GM19193 (cell line): ENCODE results near the gene SNED1.

Source experiments
- POLR2A ChIP-seq: IDR thresholded peaks from 4 replicates; pipeline ENCODE4 v1.6.1; 2011; ENCODE audit not compliant: insufficient read depth, insufficient read length; ENCODE audit errors: extremely low read depth

The SNED1 gene

DNA sequence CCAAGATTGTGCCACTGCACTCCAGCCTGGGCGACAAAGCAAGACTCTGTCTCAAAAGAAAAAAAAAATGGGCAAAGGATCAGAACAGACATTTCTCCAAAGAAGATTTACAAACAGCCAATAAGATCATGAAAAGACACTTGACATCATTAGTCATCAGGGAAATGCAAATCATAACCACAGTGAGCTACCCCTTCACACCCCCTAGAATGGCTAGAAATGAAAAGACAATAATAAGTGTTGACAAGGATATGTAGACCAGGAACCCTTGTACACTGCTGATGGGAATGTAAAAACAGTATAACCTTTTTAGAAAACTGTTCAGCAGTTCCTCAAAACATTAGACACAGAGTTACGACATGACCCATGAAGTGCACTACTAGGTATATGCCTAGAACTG, 122.0 kb downstream of the SNED1 start:
- TF ChIP-seq POLR2A = no peak

DNA sequence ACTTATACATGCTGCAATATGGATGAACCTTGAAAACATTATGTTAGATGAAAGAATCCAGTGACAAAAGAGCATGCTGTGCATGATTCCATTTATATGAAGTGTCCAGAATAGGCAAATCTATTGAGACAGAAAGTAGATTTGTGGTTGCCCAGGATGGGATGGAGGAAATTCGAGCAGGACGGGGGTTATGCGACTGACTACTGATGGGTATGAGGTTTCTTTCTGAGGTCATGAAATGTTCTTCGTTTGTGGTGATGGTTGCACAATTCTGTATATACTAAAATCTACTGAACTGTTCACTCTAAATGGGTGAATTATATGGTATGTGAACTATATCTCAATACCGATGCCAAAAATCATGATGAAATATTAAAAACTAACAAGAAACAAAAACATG, 122.6 kb downstream of the SNED1 start:
- TF ChIP-seq POLR2A = no peak

DNA sequence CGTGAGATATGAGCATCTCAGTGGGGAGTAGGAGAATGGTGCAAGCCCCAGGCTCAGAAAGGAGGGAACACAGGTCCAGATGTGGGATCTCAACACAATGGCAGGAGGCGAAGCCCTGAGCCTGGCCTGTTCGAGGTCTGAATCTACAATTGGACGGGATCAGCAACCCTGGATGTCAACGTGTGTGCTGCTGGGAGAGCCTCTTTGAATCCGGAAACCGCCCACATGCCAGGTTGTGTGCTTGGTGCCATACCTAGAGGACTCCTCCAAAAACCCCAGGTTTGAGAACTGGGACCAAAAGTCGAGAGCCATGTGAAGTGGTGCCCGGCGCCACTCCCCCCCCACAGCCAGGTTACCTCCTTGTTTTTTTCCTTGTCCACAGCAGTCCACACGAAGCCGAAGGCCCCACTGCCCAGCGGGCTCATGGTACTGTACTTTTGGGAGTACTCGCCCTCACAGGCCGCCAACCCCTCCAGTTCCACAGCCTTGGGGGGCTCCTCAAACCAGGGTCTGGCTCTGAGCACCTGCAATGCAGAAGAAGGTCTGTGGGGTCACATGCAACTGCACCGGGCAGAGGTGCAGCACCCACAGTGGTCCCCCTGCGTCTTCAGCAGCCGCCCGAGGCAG, 124.1 kb downstream of the SNED1 start:
- no peak for TF ChIP-seq POLR2A

DNA sequence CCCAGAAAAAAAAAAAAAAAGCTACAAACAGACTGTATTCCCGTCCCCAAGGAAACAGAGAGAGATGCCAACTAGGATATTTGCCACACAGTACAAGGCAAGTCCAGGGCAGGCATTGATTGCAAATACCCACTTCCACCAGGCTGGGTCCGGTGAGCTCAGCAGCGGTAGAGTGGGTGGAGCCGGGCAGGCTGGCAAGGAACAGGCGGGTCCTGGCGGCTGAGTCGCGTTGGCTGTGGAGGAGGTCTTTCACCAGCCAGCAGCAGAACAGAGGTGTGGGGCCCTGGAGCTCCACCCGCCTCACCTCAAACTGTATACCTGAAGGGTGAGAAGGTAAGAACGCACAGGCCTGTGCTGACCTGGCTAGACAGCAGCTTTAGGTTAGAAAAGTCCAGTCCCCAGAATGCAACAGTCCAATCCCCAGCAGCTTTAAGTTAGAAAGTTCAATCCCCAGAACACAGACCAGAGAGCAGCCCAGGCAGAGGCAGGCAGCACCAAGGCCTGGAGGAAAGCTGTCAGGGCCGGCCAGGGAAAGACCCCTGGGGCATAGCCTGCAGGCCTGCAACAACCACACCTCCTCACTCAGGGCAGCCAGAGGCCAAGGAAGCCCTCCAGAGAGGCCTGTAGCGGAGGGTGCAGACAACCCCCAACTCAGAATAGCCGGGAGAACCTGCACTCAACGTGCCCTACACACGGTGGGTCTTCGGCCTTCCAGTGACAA, 125.6 kb downstream of the SNED1 start:
- TF ChIP-seq POLR2A = no peak

DNA sequence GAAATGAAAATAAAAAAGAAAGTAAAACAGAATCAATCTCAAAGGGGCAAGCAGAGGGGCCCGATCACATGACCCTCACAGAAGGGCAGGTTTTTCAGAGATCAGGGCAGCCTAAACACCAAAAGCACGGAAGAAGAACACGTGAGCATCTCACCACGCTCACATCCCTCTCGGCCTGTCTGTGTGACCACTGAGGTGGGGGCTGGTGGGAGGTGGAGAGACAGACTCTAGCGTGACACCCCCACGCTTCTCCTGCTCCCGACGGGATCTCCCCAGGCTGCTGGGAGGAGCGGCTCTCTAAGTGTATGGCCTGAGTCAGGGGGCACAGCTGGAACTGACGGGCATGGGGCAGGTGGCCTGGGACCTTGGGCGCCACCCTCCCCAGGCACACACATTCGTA, 127.2 kb downstream of the SNED1 start:
- no peak for TF ChIP-seq POLR2A

DNA sequence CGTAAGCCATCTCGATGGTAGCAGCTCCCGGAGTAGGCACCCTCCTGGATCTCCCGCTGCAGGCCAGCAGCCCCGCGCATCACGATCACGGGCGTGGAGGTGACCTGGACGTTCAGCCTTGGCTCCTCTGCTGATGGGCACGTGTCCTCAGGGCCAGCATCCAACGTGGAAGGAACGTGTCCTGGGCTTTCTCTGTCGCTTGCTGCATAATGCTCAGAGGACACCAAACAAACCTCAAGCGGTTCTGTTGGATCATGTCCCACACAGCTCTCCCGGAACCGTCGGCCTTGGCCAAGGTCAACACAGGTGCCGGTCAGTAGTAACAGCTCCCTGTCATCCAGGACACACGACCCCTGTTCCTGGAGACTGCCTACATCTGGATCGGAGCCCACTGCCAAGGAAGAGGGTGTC, 127.8 kb downstream of the SNED1 start:
- no peak for TF ChIP-seq POLR2A

DNA sequence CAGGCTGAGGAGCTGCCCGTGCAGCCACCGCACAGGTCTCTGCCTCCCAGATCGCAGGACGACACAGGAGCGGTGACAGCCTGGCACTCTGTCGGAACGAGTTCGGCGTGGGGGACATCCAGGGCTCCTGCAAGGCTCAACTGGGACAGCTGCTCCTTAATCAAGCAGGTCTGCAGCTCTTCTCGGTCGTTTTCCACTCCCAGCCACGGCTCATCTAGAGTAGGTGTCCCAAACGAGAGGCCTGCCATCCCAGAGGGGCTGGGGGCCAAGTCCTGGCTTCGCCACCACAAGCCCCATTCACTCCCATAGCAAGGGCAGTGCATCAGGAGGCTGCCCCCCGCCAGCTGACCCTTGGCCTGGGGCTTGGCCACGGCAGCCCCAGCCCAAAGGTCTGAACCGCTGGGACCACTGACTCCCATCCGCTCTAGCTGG, 128.4 kb downstream of the SNED1 start:
- no peak for TF ChIP-seq POLR2A

DNA sequence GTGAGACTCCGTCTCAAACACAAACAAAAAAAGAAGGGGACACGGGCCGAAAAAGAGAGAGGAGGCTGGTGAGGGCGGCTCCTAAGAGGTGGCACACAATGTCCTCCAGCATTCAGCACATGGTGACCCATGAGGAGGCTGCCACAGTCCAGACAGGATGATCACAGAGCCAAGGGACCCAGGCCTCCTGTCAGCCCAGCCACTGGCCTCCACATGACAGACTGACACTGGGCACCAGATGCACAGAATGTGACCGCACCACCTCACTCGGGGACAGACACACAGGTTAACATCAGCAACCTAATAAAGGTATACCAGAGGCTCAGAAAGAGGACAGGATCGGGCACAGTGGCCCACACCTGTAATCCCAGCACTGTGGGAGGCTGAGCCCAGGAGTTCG, 129.8 kb downstream of the SNED1 start:
- no peak for TF ChIP-seq POLR2A

DNA sequence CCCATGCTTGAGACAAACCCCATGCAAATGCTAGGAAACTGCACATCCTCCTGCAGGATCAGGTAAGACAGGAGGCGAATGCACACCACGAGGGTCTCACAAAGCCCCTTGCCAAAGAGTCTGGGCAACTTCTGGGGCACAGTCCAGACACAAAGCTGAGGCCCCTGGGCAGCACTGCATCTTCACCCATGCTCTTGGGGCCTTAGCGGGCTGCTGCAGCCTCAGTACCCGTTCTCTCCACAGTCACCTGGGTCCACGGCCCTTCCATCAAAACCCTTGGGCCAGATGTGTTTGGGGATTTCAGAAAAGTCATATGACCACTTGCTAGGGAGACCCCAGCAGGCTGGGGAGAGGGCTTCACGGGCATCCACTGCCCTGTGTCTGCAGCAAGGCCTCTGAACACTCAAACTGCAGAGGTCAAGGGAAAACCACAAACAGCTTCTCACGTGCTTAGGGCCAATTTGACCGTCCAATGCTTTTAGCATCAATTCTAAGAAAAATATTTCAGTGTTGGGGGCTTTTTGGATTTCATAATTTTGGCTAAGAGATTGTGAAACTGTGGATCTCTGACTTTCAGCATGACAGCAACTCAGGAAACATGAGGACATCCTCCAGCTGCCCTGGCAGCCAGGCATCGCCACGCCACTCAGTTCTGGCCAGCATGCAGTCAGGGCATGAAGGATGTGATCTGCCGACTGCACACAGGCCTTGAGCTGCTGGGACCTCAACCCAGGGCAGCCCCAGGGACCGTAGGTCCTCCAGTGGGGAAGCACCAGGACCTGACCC, 130.9 kb downstream of the SNED1 start:
- TF ChIP-seq POLR2A = no peak

DNA sequence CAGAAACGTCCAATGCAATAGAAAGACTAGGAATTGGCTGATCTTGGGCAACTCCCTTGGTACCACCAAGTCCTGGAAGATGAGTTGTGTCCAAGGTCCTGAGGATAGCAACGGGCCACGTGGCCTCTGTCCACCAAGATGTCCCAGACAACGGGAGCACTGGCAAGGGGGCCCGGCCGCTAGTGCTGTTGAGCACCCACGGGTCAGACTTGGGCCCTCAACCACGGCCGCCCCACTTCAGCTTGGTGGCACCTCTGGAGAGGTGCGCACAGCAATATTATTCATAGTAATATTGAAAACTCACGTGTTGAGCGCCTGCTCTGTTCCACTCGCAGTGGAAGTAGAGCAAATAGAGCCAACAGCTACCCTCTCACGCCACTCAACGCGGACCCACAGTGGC, 131.9 kb downstream of the SNED1 start:
- no peak for TF ChIP-seq POLR2A

DNA sequence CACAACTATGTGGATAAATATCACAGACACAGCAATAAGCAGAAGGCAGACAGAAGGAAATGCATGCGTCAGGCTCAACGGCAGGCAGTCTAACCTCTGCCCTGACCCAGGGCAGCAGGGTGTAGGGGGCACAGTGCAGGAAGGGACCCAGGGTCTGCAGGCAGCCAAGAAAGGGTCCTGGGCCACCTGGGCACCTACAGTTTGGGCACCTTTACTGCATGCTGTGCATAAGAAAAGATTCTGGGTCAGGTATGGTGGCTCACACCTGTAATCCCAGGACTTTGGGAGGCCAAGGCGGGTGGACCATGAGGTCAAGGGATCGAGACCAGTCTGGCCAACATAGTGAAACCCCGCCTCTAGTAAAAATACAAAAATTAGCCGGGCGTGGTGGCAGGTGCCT, 133.1 kb downstream of the SNED1 start:
- no peak for TF ChIP-seq POLR2A

DNA sequence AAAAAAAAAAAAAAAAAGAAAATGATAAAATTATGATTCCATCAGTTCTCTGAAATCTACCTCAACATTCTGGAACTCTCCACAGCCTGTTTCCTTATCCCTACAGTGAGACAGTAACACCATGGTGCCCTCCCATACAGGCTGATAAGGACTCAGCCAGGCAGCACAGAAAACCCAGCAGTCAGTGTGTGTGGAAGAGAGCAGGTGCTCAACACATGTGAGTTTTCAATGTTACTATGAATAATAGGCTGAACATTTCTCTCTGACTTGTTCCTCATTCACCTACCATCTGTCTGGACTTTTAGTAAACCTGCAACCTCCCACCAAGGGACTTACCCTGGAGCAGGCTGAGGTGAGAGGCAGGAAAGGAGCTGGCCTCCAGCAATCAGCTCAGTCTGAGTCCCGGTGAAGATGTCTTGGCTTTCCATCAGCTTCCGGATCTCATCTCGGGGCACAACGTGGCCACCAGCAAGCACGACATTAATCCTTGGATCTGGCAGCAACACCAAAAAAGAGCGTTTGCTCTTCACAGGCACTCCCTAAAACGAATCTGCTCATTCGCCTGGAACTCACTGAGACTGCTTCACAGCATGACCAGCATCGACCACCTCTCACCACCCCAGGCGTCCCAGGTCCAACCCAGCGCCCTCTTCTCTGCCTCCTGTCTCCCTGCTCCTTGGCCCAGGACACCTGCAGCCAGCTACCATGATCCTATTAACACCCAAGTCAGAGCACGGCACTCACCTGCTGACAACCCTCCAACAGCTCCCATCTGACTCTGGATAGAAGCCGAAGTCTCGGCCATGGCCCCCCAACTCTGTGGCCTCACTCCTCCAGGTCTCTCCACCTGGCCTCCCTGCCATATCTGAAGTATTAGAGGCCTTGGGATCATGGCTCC, 134.4 kb downstream of the SNED1 start:
- TF ChIP-seq POLR2A = no peak

DNA sequence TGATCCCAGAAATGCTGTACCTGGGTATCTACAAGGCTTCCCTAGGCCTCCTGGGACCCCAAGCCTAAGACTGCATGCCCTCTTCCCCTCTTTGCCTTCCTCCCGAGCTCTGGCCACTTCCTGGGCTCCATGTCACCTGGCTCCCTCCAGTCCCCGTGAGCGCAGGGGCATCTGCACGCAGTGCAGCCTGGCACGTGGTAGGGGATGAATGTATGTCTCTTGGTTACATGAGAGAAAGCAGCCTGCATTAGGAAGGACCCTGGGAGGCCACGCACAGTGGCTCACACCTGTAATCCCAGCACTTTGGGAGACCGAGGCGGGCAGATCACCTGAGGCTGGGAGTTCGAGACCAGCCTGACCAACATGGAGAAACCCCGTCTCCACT, 135.0 kb downstream of the SNED1 start:
- TF ChIP-seq POLR2A = no peak

DNA sequence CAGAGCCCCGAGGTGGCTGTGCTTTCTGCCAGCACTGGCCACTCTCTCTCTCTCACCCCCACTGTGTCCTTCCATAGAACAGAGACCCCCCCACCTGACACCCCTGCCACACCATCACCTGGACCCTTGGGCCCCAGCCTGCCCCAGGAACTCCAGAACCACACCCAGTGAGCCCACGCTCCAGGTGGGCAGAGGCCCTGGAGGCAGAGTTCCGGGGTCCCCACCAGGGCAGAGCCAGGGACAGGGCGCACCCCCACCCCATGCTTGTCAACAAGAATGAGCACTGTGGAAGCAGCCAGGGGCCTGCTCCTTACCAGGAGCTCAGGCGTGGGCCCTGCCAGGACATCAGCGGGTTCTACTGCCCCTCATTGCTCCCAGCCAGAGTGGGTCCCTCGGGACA, 136.3 kb downstream of the SNED1 start:
- TF ChIP-seq POLR2A = no peak

DNA sequence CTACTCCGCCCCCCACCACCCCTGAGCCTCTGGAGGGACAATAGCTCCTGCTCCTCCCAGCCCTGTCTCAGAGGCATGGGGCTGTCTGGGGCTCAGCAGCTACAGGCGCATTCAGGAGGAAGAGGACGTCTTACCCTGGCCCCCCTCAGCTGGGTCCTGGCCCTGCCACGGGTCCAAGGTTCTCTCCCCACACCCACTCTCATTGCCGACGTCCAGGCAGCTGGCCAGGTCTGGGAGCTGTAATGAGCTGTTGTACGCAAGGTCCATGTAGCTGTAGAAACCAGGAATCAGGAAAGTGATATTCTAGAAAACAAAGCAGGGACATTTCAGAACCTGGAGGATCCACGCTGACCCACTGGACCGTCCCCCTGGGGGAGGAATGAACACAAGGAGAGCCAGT, 137.3 kb downstream of the SNED1 start:
- no peak for TF ChIP-seq POLR2A

DNA sequence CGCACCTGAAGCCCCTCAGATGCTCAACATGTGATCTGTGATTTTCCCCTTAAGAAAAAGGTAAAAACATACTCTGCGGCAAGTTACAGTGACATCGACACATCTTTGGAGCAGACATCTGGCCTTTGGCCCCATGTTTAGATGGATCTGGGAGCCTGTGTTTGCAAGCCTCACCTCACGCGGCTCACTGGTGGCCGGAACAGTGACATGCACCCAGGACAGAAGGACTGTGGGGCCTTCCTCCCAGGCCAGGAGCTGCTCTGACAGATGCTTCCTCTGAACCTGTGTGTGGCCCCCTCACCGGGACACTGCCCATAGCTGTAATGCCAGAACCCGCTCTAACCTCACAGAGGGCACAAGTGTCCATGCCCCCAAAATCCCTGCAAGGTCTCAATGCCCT, 137.8 kb downstream of the SNED1 start:
- TF ChIP-seq POLR2A = no peak
